GM19468 (cell line): ENCODE data around the gene LYZL4.

ENCODE experiments used
- ATAC-seq: cut with Tn5 transposase; IDR thresholded peaks from one replicate; pipeline ENCODE4 v1.9.1; 2021; ENCODE audit warnings: mild to moderate bottlenecking, moderate library complexity, moderate number of reproducible peaks; ENCODE audit not compliant: unreplicated experiment; ENCODE audit errors: extremely low read depth

The LYZL4 gene, protein sequence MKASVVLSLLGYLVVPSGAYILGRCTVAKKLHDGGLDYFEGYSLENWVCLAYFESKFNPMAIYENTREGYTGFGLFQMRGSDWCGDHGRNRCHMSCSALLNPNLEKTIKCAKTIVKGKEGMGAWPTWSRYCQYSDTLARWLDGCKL

DNA sequence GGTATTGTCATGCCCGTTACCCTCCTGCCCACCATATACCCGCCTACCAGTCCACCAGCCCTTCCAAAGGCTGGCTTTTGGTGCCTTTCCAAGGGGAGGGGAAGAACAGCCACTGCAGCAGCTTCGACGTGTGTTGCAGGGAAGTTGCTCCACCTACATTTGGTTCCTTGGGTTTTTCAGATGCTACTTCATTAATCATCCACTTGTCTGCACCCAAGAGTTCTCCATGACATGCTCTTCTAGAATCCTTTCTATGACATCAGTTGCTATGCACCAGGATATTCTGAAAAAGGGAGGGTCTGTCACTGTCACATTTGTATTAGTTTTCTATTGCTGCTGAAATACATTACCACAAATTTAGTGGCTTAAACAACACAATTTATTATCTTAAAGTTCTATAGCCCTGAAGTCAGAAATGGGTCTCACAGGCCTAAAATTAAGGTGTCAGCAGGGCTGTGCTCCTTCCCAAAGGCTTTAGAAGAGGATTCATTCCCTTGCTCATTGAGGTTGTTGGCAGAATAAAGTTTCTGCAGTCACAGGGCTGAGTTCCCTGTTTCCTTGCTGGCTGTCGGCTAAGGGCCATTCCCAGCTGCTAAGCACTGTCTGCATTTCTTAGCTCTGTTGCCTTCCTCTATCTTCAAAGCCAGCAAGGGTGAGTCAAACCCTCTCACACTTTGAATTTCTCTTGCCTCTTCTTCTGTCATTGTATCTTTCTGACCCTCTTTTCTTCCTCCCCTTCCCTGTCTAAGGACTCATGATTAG is at the start of gene LYZL4:
Gene LYZL4 (minus strand): TSS at position 241 of the 762 bp plus-strand sequence. CDS start 3,359 bp downstream, outside the sequence.
- no peak for ATAC-seq

- no peak for ATAC-seq
Observed at GRCh38 chr3:42459151-42459550, 48.7 kb upstream of the LYZL4 start.

GRCh38 chr3:42456211-42456610 is 45.8 kb upstream of the LYZL4 start:
- no peak for ATAC-seq

DNA sequence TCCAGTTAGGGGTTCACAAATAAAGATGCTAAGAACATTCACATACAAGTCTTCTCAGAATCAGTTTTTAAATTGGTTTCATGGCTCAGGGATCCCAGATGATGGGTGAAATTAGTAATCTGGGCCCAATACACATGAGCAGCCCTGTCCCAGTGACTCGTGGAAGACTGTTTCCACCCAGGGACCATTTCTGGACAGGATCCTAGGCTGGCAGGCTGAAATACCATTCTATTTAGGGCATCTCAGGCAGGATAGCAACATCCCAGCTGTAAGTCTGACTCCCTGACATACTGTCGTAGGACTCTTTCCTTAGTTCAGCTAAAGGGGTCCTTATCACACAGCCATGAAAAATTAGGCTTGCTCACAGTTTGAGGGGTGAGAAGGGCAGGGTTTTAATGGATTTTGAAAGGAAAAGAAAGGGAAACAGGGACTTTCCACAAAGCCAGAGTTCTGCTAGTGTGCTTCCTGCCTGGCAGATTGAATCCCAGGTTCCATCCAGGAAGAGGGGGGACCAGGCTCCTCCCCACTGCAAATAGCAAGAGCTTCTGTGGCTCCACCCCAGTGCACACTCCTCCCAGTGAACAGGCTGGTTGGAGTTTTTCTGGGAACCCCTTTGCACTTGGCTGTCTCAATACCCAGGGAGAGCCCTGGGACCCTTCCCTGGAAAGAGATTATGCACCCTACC is 41.3 kb upstream of the LYZL4 start:
- no peak for ATAC-seq

DNA sequence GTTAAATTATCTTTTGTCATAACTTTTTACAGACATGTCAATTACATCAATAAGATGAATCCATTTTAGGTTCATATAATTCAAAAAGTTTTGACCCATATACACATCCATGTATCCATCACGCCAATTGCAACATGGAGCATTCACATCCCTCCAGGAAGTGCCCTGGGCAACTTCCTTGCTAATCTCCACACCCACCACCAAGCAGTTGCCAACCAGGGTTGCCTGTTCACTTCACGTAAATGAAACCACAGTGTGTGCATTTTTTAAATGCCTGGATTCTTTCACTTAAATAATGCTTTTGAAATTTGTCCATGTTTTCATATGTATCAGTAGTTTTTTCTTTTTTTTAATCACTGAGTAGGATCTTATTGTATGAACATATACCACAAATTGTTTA is 40.7 kb upstream of the LYZL4 start:
- no peak for ATAC-seq

- ATAC-seq, result no peak
Observed at GRCh38 chr3:42450567-42450966, 40.2 kb upstream of the LYZL4 start.

- ATAC-seq, result no peak
Observed at GRCh38 chr3:42447481-42447880, 37.1 kb upstream of the LYZL4 start.

- no peak for ATAC-seq
Observed at GRCh38 chr3:42446111-42447050, 36.0 kb upstream of the LYZL4 start.

- ATAC-seq, result peak; percentile 30
Observed at GRCh38 chr3:42443819-42444436, 33.5 kb upstream of the LYZL4 start.

DNA sequence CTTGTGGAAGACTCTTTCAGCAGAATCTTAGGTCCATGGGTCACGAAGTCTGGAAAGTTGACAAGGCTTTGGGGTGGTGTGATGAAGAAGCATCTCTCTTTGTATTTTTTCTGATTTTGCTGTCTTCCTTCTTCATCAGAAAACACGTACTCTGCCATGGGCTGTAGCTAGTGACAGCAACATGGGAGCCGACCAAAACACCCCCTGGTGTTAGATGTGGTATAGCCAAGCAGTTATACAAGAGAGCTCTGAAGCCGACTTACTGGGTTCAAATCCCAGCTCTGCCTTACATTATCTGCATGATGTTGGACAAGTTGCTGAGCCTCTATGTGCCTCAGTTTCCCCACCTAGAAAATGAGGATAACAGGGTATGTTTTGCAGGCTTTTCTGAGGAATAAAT is 32.9 kb upstream of the LYZL4 start:
- ATAC-seq, result no peak

DNA sequence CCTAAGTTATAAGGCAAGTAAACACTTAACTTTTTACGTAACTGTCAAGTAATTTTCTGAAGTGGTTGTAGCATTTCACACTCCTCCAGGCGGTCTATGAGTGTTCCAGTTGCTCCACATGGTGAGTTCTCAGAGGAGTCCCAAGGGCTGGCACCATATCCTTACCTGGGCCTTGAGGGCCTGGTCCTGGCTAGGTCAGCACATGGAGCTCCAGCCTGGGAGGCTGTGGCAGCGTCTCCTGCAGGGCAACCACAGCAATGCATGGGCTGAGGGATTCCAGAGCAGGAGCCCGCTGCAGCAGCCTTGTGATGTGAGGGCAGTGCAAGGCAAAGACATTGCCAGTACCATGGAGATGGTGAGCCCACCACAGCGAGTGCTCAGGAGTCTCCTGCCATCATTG is 32.2 kb upstream of the LYZL4 start:
- ATAC-seq, result no peak

GRCh38 chr3:42441791-42442190 is 31.4 kb upstream of the LYZL4 start:
- no peak for ATAC-seq

GRCh38 chr3:42440924-42441323 is 30.5 kb upstream of the LYZL4 start:
- ATAC-seq, result no peak

DNA sequence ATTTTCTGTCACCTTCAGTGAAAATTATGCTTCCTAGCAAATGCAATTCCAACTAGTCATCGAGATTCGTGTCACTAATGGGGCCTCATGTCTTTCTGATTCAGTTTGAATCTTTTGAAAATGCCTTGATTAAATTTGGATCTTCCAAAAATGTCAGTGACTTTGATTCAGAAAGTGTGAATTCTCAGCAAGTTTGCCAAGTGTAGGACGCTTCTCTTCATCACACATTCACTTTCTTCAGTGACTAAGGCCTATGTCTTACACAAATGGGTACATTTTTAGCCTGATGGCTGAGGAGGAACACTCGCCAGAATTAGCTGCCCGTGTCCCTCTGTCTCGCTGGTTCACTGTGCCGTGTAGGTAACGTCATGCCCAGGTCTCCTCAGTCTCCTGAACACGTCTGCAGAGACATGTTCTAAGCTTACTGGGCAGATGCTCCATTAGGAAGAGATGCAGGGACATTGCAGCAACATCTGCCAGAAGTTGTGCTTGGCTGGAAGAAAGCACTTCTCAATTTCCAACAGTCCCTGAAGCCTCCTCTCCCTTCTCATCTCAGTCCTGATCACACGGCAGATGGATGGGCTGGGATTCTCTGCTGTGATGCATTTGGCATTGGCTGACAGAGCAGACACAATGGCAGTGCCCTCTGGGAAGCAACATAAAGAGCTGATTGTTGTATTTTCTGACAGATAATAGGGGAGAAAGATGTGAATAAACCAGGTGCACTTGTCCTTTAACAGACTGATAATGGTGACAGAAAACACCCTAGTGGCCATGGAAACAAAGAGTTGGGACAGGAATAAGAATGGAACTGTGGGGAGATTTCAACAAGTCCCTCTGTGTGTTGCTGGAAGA is 29.1 kb upstream of the LYZL4 start:
- no peak for ATAC-seq

- ATAC-seq, result no peak
Observed at GRCh38 chr3:42438758-42439157, 28.3 kb upstream of the LYZL4 start.

GRCh38 chr3:42438193-42438592 is 27.8 kb upstream of the LYZL4 start:
- ATAC-seq, result no peak

DNA sequence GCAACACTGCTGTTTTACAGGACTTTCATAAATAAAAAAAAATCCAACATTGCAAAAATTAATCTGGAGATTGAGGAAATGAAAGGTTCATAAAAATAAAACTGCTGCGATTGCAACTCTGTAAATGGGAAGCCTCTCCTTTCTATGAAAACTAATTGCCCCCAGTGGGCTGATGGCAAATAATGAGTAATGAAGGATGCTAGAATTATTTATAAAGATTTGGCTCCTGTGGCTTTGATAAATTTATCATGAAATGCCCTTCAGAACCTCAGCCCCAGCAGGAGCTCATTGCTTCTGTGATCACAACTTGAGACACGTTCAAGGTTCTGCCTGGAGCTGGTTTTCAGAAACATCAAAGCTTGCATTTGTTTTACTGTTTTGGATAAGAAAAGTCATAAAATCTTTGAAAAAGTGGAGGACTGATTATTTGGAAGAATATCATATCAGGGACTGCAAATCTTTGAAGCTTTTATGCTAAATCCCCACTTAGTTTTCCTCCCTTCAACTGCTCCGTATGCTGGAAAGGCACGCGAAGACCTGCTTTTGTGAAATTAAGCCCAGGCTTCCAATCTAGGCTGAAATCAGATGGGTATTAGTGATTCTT is 24.5 kb upstream of the LYZL4 start:
- ATAC-seq, result no peak

DNA sequence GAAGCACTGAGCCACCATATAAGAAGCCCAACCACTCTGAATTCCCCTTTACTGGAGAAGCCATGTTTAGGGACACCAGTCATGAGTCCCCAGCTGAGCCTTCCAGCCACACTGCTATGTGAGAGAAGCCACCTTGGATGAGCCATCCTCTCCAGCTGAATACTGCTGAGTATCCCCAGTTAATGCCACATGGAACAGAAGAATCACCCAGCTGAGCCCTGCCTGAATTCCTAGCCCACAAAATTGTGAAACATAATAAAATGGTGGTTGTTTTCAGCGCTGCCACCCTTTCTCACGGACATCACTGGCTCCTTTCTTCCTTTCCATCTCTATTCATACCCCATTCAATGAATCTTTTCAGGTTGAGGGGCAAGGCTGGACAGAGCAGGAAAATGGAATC is 22.1 kb upstream of the LYZL4 start:
- ATAC-seq, result no peak
